BE2C (cell line): ENCODE data around the gene TM9SF1.

ENCODE experiments used
- DNase-seq: peaks from one replicate; pipeline ENCODE4 v3.0.0-alpha.2; 2020
- H3K27me3 ChIP-seq: fragments of 250-450 bp; sonication (Bioruptor Pico); 2 replicates; pipeline ENCODE4 v1.5.1; 2020; ENCODE audit warnings: mild to moderate bottlenecking
- H3K36me3 ChIP-seq: fragments of 250-450 bp; sonication (Bioruptor Pico); 2 replicates; pipeline ENCODE4 v1.5.1; 2020; ENCODE audit warnings: mild to moderate bottlenecking
- H3K4me1 ChIP-seq: fragments of 250-450 bp; sonication (Bioruptor Pico); 2 replicates; pipeline ENCODE4 v1.5.1; 2020
- H3K4me3 ChIP-seq: 2 replicates; pipeline ENCODE4 v1.5.1; 2011; ENCODE audit warnings: low read depth, low read length
- H3K9me3 ChIP-seq: fragments of 250-450 bp; sonication (Bioruptor Pico); 2 replicates; pipeline ENCODE4 v1.5.1; 2020
- TF ChIP-seq, protein P1 (sequence below): IDR thresholded peaks from 2 replicates; pipeline ENCODE4 v1.5.1; 2012; ENCODE audit warnings: mild to moderate bottlenecking, low read depth, low read length

TM9SF1 gene

DNA sequence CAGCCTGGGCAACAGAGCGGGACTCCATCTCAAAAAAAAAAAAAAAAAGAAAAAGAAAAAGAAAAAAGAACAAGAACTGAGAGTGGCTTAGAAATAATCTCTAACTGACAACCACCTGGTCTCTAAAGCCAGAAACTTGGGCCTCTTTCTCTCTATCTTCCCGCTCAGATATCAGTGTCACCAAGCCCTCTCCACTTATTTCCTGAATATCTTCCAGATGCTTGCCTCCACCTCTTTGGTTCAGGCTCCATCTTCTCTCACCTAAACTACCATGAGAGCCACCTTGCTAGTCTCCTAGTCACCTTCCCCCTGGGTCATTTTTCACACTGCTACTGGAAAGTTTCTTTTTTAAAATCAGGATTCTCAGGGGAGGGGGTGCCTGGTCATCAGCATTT, 1.8 kb upstream of the TM9SF1 start:
- no peak for DNase-seq
- Histone ChIP-seq H3K27me3 (no peaks in the 10 kb centered on the region), H3K36me3 (peaks cover 22% of the 10 kb centered on the region), H3K9me3 (no peaks in the 10 kb centered on the region), H3K4me3 (no peak overlapping the region), H3K4me1 (no peaks in the 10 kb centered on the region)
- TF ChIP-seq, protein P1, sequence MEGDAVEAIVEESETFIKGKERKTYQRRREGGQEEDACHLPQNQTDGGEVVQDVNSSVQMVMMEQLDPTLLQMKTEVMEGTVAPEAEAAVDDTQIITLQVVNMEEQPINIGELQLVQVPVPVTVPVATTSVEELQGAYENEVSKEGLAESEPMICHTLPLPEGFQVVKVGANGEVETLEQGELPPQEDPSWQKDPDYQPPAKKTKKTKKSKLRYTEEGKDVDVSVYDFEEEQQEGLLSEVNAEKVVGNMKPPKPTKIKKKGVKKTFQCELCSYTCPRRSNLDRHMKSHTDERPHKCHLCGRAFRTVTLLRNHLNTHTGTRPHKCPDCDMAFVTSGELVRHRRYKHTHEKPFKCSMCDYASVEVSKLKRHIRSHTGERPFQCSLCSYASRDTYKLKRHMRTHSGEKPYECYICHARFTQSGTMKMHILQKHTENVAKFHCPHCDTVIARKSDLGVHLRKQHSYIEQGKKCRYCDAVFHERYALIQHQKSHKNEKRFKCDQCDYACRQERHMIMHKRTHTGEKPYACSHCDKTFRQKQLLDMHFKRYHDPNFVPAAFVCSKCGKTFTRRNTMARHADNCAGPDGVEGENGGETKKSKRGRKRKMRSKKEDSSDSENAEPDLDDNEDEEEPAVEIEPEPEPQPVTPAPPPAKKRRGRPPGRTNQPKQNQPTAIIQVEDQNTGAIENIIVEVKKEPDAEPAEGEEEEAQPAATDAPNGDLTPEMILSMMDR = no peak

DNA sequence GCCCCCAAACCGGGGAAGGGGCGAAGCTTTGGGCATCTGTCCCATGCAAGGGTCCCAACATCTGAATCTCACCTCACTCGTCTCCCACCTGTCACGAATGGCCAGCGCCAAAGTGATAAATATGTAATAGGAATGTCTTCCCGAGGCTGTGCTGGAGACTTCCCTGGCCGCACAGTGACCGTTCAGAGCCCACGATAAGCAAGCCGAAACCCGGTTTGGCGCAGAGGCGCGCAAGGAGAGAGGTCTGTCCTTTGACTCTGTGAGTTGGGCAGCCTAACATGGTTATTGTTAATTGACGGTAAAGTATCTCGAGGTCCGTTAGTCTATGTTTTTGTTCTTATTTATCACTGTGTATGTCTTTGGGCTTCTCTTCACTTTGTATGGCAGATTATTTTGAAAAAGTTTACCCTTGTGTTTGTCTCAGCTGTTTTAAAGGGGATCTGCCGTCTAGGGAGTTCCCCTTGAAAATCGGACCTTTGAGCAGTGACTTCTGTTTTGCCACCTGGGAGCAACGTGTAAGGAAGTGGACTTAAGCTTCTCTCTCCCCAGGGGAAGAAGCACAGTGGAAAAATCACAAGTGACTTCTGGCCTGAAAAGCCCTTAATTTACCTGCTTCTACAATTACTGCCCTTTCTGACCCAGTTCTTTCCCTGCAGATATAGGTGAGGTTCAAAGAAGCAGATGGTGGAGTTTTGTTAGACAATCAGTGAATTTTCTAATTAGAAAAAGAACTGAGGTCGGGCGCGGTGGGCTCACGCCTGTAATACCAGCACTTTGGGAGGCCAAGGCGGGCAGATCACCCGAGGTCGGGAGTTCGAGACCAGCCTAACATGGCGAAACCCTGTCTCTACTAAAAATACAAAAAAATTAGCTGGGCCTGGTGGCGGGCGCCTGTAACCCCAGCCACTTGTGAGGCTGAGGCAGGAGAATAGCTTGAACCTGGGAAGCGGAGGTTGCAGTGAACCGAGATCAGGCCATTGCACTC, 1.1 kb upstream of the TM9SF1 start:
- TF ChIP-seq, protein P1 = no peak
- peaks cover 19% of the 10 kb centered on the region for H3K36me3 ChIP-seq
- no peaks in the 10 kb centered on the region for H3K4me1 ChIP-seq
- H3K9me3 ChIP-seq = no peaks in the 10 kb centered on the region
- H3K27me3 ChIP-seq = no peaks in the 10 kb centered on the region
- H3K4me3 ChIP-seq = peak overlapping the region; percentile 94
- no peak for DNase-seq

DNA sequence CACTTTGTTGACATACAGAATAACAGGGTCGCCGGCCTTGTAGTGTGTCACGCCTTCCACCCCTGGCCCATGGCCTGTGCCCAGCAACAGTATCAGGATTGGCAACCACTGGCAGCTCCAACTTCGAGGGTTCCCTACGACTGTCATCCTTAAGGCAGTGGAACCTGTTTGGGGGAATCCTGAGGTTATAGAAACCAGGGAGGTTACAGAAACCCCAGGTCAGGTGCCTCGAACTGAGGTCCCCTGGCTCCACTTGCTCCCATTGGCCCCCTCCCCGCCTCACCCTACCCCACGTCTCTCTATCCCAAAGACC, 412 bp downstream of the TM9SF1 start:
- no peak for DNase-seq
- TF ChIP-seq, protein P1 = no peak
- Histone ChIP-seq H3K4me1 (no peaks in the 10 kb centered on the region), H3K36me3 (peaks cover 14% of the 10 kb centered on the region), H3K9me3 (no peaks in the 10 kb centered on the region), H3K4me3 (peak overlapping the region; percentile 94), H3K27me3 (no peaks in the 10 kb centered on the region)

DNA sequence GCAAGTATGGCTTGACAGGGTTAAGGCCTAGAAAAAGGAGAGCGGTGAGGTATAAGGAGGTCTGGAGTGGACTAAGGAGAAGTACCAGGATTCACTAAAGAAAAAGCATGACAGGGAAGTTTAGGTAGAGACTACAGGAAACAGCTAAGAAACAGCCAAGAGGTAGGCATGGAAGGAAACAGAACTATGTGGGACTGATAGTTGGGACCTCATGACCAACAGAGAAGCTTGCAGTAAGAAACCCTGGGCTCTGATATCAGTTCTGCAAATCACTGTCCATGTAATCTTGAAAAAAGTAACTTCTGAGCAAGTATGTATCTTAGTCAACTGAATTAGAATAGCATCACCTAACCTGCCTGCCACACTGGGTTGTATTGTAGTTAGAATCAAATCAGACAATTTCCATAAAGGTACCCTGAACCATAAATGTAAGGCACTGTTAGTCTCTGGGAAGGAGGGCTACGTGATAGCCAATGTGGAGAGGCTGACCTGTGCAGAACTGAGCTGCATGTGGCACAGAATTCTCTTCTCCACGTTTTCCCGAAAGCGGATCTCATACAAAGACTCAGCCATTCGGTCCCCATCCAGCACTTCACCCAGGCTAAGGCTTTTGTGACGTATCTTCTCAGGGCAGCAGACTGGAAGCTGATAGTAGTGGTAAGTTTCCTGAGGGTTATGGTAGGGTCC, 912 bp downstream of the TM9SF1 start:
- H3K4me1 ChIP-seq = no peaks in the 10 kb centered on the region
- no peaks in the 10 kb centered on the region for H3K27me3 ChIP-seq
- H3K9me3 ChIP-seq = no peaks in the 10 kb centered on the region
- H3K36me3 ChIP-seq = peaks cover 14% of the 10 kb centered on the region
- no peak for DNase-seq
- TF ChIP-seq, protein P1 = no peak
- peak overlapping the region; percentile 94 for H3K4me3 ChIP-seq

DNA sequence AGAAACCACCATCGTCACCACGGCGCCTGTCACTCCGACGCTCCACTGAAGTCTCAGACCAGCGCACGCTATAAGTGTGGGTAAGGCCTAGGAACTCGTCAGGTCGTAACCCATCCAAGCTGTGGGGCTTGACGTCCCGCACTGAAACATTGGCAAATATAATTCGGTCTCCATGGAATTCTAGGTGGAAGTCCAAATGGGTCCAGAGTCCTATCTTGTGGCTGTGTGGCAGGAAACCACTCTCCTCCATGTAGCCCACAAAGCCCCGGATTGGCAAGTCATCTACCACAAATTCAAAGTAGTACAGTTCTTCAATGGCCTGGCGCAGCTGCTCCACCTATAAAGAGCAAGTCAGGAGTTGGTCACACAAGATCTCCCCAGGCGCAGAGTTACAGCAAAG, 2.3 kb downstream of the TM9SF1 start:
- DNase-seq = no peak
- TF ChIP-seq, protein P1 = no peak
- H3K4me1 ChIP-seq = no peaks in the 10 kb centered on the region

DNA sequence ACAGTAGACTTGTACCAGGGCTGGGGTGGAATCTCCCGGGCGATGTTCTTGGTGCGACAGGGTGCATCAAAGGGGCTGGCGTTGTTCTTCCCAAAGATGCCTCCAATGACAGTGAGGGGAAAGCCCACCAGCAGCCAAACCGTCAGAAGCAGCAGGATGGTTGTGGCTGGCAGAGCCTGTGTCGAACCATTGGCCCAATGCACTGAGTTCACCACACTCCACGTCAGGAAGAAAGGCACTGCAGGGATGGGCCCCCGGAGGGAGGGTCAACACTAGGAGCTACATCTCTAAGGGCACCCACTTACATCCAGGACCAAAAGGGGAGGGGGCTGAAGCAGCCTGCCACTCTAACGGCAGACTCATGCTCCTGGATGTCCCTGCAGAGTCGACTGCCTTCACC, 4.8 kb downstream of the TM9SF1 start:
- H3K36me3 ChIP-seq = peaks cover 35% of the 10 kb centered on the region
- H3K4me1 ChIP-seq = no peaks in the 10 kb centered on the region

More for the DNA sequence above, 2.3 kb downstream of the TM9SF1 start:
- Histone ChIP-seq H3K9me3 (no peaks in the 10 kb centered on the region), H3K36me3 (peaks cover 14% of the 10 kb centered on the region), H3K4me3 (no peak overlapping the region), H3K27me3 (no peaks in the 10 kb centered on the region)

More for the DNA sequence above, 4.8 kb downstream of the TM9SF1 start:
- TF ChIP-seq, protein P1 = no peak
- no peak overlapping the region for H3K4me3 ChIP-seq
- no peaks in the 10 kb centered on the region for H3K9me3 ChIP-seq
- no peaks in the 10 kb centered on the region for H3K27me3 ChIP-seq
- DNase-seq = no peak
